Gastroesophageal sphincter (tissue), 4 donors: ENCODE data around the gene ATP8A1. TPM values are rescaled to one million over a fixed set of nuclear protein-coding genes. Genes with fewer than 3 reads are reported as not detected.

Experiments used
- ATAC-seq: fragments of 150-250 bp; one replicate; pipeline ENCODE4 v1.9.1; 2016; ENCODE audit warnings: mild to moderate bottlenecking, moderate library complexity
- H3K27ac ChIP-seq, 4 donors: fragments of 200-600 bp; sonication (generic) in 3 of 4; 1 replicate in 3 of 4; 2 replicates in 1 of 4; pipeline ENCODE4 v1.5.1; 2016 to 2019
- H3K27me3 ChIP-seq: fragments of 200-600 bp; sonication (generic); one replicate; pipeline ENCODE4 v1.5.1; 2019
- H3K36me3 ChIP-seq, 2 donors: fragments of 200-600 bp; sonication (generic); one replicate each; pipeline ENCODE4 v1.5.1; 2019; ENCODE audit warnings: control low read depth in 1 of 2
- H3K4me1 ChIP-seq, 3 donors: fragments of 200-600 bp; sonication (generic); 1 replicate in 2 of 3; 2 replicates in 1 of 3; pipeline ENCODE4 v1.5.1; 2016 to 2019; ENCODE audit warnings: control low read depth in 2 of 3
- H3K4me3 ChIP-seq, 2 donors: fragments of 200-600 bp; sonication (generic); one replicate each; pipeline ENCODE4 v1.5.1; 2019; ENCODE audit warnings: mild to moderate bottlenecking in 1 of 2, moderate library complexity in 1 of 2
- H3K9me3 ChIP-seq, 3 donors: fragments of 200-600 bp; sonication (generic); one replicate each; pipeline ENCODE4 v1.5.1; 2017 to 2019; ENCODE audit warnings: control low read depth in 2 of 3
- CTCF ChIP-seq, 4 experiments: fragments of 200-600 bp in 2 of 4; fragments of 450-650 bp in 2 of 4; sonication (generic) in 1 of 4; IDR thresholded peaks; one replicate each; pipeline ENCODE4 v1.5.1; 2017 to 2019; ENCODE audit warnings: antibody characterized with exemption in 4 of 4, mild to moderate bottlenecking in 2 of 4, moderate library complexity in 2 of 4
- EP300 ChIP-seq: sonication (generic); formaldehyde crosslinking; IDR thresholded peaks from one replicate; pipeline ENCODE4 v1.6.1; 2017; ENCODE audit warnings: antibody characterized with exemption, mild to moderate bottlenecking
- POLR2A ChIP-seq, 2 donors: fragments of 450-650 bp; IDR thresholded peaks; one replicate each; pipeline ENCODE4 v1.6.1; 2017; ENCODE audit warnings: antibody characterized with exemption in 2 of 2, mild to moderate bottlenecking in 2 of 2, moderate library complexity in 1 of 2
- POLR2AphosphoS5 ChIP-seq: sonication (generic); formaldehyde crosslinking; IDR thresholded peaks from one replicate; pipeline ENCODE4 v1.6.1; 2017; ENCODE audit warnings: antibody characterized with exemption
- WGBS, 2 donors: methylation state at CpG; one replicate each; pipeline ENCODE4 v1.1.5; 2018; ENCODE audit warnings: low coverage in 1 of 2; 5-methylcytosine and 5-hydroxymethylcytosine counted together
- total RNA-seq, 4 donors: library from RNA; depleted of rRNA; stranded (reverse); fragments of >200 nt; gene quantifications; one replicate each; pipeline ENCODE4 v1.1.0, GENCODE V29; 2016

ATP8A1 gene
- total RNA-seq, 4 donors from 2014 or later = 5.6 to 21.9 (median 8.9) TPM

GRCh38 chr4:42646999-42647541, 9.8 kb downstream of the ATP8A1 start:
- Histone ChIP-seq H3K36me3 (no peaks in the 10 kb centered on the region), H3K9me3 (no peaks in the 10 kb centered on the region), H3K4me1 (no peaks in the 10 kb centered on the region), H3K4me3 (no peak overlapping the region), H3K27ac (no peak overlapping the region), H3K27me3 (no peaks in the 10 kb centered on the region)
- 79 to 93% methylated on average over 2 of the region's 2 CpGs for WGBS, 2 donors
- no peak for ATAC-seq
- TF ChIP-seq EP300 (no peak), POLR2A (IDR thresholded peaks at IDR 0.05) (no peak), POLR2AphosphoS5 (no peak), CTCF (IDR thresholded peaks at IDR 0.05) (no peak)

- no peak for ATAC-seq
These were observed 10.7 kb downstream of the ATP8A1 start for GRCh38 chr4:42646013-42646784.

GRCh38 chr4:42644897-42645296, 12.0 kb downstream of the ATP8A1 start:
- no peaks in the 10 kb centered on the region for H3K9me3 ChIP-seq
- no peaks in the 10 kb centered on the region for H3K36me3 ChIP-seq
- no peak for ATAC-seq
- TF ChIP-seq POLR2AphosphoS5 (no peak), CTCF (IDR thresholded peaks at IDR 0.05) (no peak), POLR2A (IDR thresholded peaks at IDR 0.05) (no peak), EP300 (no peak)
- no peak overlapping the region for H3K4me3 ChIP-seq
- no peaks in the 10 kb centered on the region for H3K27me3 ChIP-seq
- H3K27ac ChIP-seq = no peak overlapping the region
- no peaks in the 10 kb centered on the region for H3K4me1 ChIP-seq

More at GRCh38 chr4:42646013-42646784, 10.7 kb downstream of the ATP8A1 start:
- H3K4me3 ChIP-seq = no peak overlapping the region
- no peaks in the 10 kb centered on the region for H3K4me1 ChIP-seq
- WGBS, 2 donors = 84 to 88% methylated on average over 6 to 8 of the region's 8 CpGs
- no peaks in the 10 kb centered on the region for H3K36me3 ChIP-seq
- no peak for TF ChIP-seq EP300
- no peak for TF ChIP-seq CTCF (IDR thresholded peaks at IDR 0.05)
- no peak for TF ChIP-seq POLR2AphosphoS5
- no peak for TF ChIP-seq POLR2A (IDR thresholded peaks at IDR 0.05)
- no peaks in the 10 kb centered on the region for H3K27me3 ChIP-seq
- no peak overlapping the region for H3K27ac ChIP-seq
- H3K9me3 ChIP-seq = no peaks in the 10 kb centered on the region

- no peak overlapping the region for H3K4me3 ChIP-seq
- TF ChIP-seq CTCF (IDR thresholded peaks at IDR 0.05) (no peak), POLR2A (IDR thresholded peaks at IDR 0.05) (no peak), POLR2AphosphoS5 (no peak), EP300 (no peak)
- H3K4me1 ChIP-seq = no peaks in the 10 kb centered on the region
- no peaks in the 10 kb centered on the region for H3K36me3 ChIP-seq
- H3K27ac ChIP-seq = no peak overlapping the region
- WGBS, 2 donors = 95 to 100% methylated on average over 1 to 3 of the region's 5 CpGs
- no peak for ATAC-seq
- H3K9me3 ChIP-seq = no peaks in the 10 kb centered on the region
- no peaks in the 10 kb centered on the region for H3K27me3 ChIP-seq
These were observed 13.2 kb downstream of the ATP8A1 start for GRCh38 chr4:42643685-42644084.
